Measurements from ENCODE around the gene KDM4E. TPM values are rescaled to one million over a fixed set of nuclear protein-coding genes. Genes with fewer than 3 reads are reported as not detected.

The KDM4E gene
- total and polyA plus RNA-seq, 5 donors from 2014 or later, result not detected

DNA sequence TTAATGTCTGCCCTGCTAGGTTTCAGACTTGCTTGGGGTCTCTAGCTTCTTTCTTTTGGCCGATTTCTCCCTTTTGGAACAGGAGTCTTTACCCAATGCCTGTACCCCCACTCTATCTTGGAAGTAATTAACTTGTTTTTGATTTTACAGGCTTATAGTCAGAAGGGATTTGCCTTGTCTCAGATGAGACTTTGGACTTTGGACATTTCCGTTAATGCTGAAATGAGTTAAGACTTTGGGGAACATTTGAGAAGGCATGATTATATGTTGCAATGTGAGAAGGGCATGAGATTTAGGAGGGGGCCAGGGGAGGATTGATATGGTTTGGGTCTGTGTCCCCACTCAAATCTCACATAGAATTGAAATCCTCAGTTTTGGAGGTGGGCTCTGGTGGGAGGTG lies 29.3 kb downstream of the KDM4E start:
- H3K4me3 ChIP-seq (ENCODE audit: low read depth, low read length), result no peak overlapping the region
- ATAC-seq (ENCODE audit: low read depth in 2 of 2) (no peak), DNase-seq (no peak)
- Mint-ChIP-seq H3K4me1 (no peaks in the 10 kb centered on the region), H3K4me3 (no peak overlapping the region), H3K27ac (no peak overlapping the region), H3K27me3 (peaks cover 50% of the 10 kb centered on the region), H3K9me3 (no peaks in the 10 kb centered on the region), H3K36me3 (no peaks in the 10 kb centered on the region)
- peaks cover 14% of the 10 kb centered on the region for H3K27me3 ChIP-seq (ENCODE audit: control insufficient read depth, insufficient read depth, low read length)
- no peaks in the 10 kb centered on the region for H3K36me3 ChIP-seq (ENCODE audit: control insufficient read depth, insufficient read depth, low read length)
- H3K27ac ChIP-seq (ENCODE audit: insufficient read depth, low read length, poor library complexity, severe bottlenecking), result no peak overlapping the region
- H3K9me3 ChIP-seq (ENCODE audit: control insufficient read depth in 2 of 2, low read length in 2 of 2), result no peaks in the 10 kb centered on the region
- H3K4me1 ChIP-seq (ENCODE audit: control insufficient read depth, insufficient read depth, low read length, poor library complexity, severe bottlenecking), result no peaks in the 10 kb centered on the region

DNA sequence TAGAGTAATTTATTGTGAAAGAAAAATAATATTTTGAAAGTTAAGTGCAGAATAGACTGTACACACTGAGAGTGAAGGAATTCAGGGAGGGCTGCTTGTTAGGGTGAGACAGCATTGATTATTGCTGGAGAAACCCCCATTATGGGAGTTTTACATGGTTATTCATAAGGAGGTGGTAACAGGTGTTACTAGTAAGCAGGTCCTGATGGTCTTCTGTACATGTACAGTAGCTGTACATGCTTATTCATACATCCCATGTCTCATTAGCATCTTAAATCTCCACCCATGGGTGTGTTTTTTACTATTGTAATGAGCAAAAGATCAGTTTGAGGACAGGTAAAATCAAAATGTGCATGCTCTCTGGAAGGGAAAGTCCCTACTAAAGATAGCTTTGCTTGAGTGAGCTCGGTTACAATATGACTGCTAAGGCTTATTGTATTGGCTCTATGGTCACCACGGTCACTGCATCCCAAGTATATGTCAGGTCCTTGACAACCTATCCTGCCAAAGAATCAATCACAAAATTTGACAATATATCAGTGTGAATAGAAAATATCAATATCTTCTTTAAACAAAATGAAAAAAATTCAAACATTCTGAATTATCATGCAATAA lies 30.3 kb downstream of the KDM4E start:
- ATAC-seq (ENCODE audit: low read depth in 2 of 2), result no peak
- H3K27ac Mint-ChIP-seq, result no peak overlapping the region
- no peak for DNase-seq
- Histone ChIP-seq H3K4me1 (ENCODE audit: control insufficient read depth, insufficient read depth, low read length, poor library complexity, severe bottlenecking) (no peaks in the 10 kb centered on the region), H3K27ac (ENCODE audit: insufficient read depth, low read length, poor library complexity, severe bottlenecking) (no peak overlapping the region), H3K9me3 (ENCODE audit: control insufficient read depth in 2 of 2, low read length in 2 of 2) (no peaks in the 10 kb centered on the region), H3K36me3 (ENCODE audit: control insufficient read depth, insufficient read depth, low read length) (no peaks in the 10 kb centered on the region), H3K4me3 (ENCODE audit: low read depth, low read length) (no peak overlapping the region), H3K27me3 (ENCODE audit: control insufficient read depth, insufficient read depth, low read length) (peaks cover 16% of the 10 kb centered on the region)
- no peak overlapping the region for H3K4me3 Mint-ChIP-seq
- no peaks in the 10 kb centered on the region for H3K4me1 Mint-ChIP-seq
- no peaks in the 10 kb centered on the region for H3K36me3 Mint-ChIP-seq
- H3K9me3 Mint-ChIP-seq, result no peaks in the 10 kb centered on the region
- H3K27me3 Mint-ChIP-seq, result peaks cover 60% of the 10 kb centered on the region

GRCh38 chr11:95057959-95058358 lies 32.9 kb downstream of the KDM4E start:
- H3K4me3 Mint-ChIP-seq, result no peak overlapping the region
- H3K27me3 Mint-ChIP-seq, result peaks cover 68% of the 10 kb centered on the region
- no peaks in the 10 kb centered on the region for H3K4me1 ChIP-seq (ENCODE audit: control insufficient read depth, insufficient read depth, low read length, poor library complexity, severe bottlenecking)
- no peaks in the 10 kb centered on the region for H3K9me3 Mint-ChIP-seq
- H3K27ac ChIP-seq (ENCODE audit: insufficient read depth, low read length, poor library complexity, severe bottlenecking), result no peak overlapping the region
- peaks cover 22% of the 10 kb centered on the region for H3K27me3 ChIP-seq (ENCODE audit: control insufficient read depth, insufficient read depth, low read length)
- no peak overlapping the region for H3K27ac Mint-ChIP-seq
- no peak for ATAC-seq (ENCODE audit: low read depth in 2 of 2)
- no peak overlapping the region for H3K4me3 ChIP-seq (ENCODE audit: low read depth, low read length)
- H3K36me3 Mint-ChIP-seq, result no peaks in the 10 kb centered on the region
- DNase-seq, result no peak
- no peaks in the 10 kb centered on the region for H3K4me1 Mint-ChIP-seq
- H3K36me3 ChIP-seq (ENCODE audit: control insufficient read depth, insufficient read depth, low read length), result no peaks in the 10 kb centered on the region
- no peaks in the 10 kb centered on the region for H3K9me3 ChIP-seq (ENCODE audit: control insufficient read depth in 2 of 2, low read length in 2 of 2)

GRCh38 chr11:95058621-95059020 lies 33.6 kb downstream of the KDM4E start:
- H3K4me1 ChIP-seq (ENCODE audit: control insufficient read depth, insufficient read depth, low read length, poor library complexity, severe bottlenecking), result no peaks in the 10 kb centered on the region
- Mint-ChIP-seq H3K36me3 (no peaks in the 10 kb centered on the region), H3K4me3 (no peak overlapping the region), H3K27me3 (peaks cover 62% of the 10 kb centered on the region), H3K4me1 (no peaks in the 10 kb centered on the region), H3K27ac (no peak overlapping the region), H3K9me3 (no peaks in the 10 kb centered on the region)
- ATAC-seq (ENCODE audit: low read depth in 2 of 2) (no peak), DNase-seq (no peak)
- no peaks in the 10 kb centered on the region for H3K36me3 ChIP-seq (ENCODE audit: control insufficient read depth, insufficient read depth, low read length)
- H3K9me3 ChIP-seq (ENCODE audit: control insufficient read depth in 2 of 2, low read length in 2 of 2), result no peaks in the 10 kb centered on the region
- H3K4me3 ChIP-seq (ENCODE audit: low read depth, low read length), result no peak overlapping the region
- H3K27me3 ChIP-seq (ENCODE audit: control insufficient read depth, insufficient read depth, low read length), result peaks cover 21% of the 10 kb centered on the region
- no peak overlapping the region for H3K27ac ChIP-seq (ENCODE audit: insufficient read depth, low read length, poor library complexity, severe bottlenecking)

GRCh38 chr11:95059046-95059445 lies 34.0 kb downstream of the KDM4E start:
- H3K27me3 Mint-ChIP-seq, result peaks cover 62% of the 10 kb centered on the region
- DNase-seq, result no peak
- H3K4me1 Mint-ChIP-seq, result no peaks in the 10 kb centered on the region
- no peak for ATAC-seq (ENCODE audit: low read depth in 2 of 2)
- no peak overlapping the region for H3K4me3 ChIP-seq (ENCODE audit: low read depth, low read length)
- peaks cover 17% of the 10 kb centered on the region for H3K27me3 ChIP-seq (ENCODE audit: control insufficient read depth, insufficient read depth, low read length)
- H3K9me3 ChIP-seq (ENCODE audit: control insufficient read depth in 2 of 2, low read length in 2 of 2), result no peaks in the 10 kb centered on the region
- no peaks in the 10 kb centered on the region for H3K36me3 ChIP-seq (ENCODE audit: control insufficient read depth, insufficient read depth, low read length)
- no peaks in the 10 kb centered on the region for H3K9me3 Mint-ChIP-seq
- H3K4me3 Mint-ChIP-seq, result no peak overlapping the region
- H3K4me1 ChIP-seq (ENCODE audit: control insufficient read depth, insufficient read depth, low read length, poor library complexity, severe bottlenecking), result no peaks in the 10 kb centered on the region
- H3K36me3 Mint-ChIP-seq, result no peaks in the 10 kb centered on the region
- H3K27ac Mint-ChIP-seq, result no peak overlapping the region
- H3K27ac ChIP-seq (ENCODE audit: insufficient read depth, low read length, poor library complexity, severe bottlenecking), result no peak overlapping the region

GRCh38 chr11:95065336-95065735 lies 40.3 kb downstream of the KDM4E start:
- no peaks in the 10 kb centered on the region for H3K36me3 ChIP-seq (ENCODE audit: control insufficient read depth, insufficient read depth, low read length)
- no peak overlapping the region for H3K27ac ChIP-seq (ENCODE audit: insufficient read depth, low read length, poor library complexity, severe bottlenecking)
- Mint-ChIP-seq H3K27me3 (peaks cover 22% of the 10 kb centered on the region), H3K4me1 (peaks cover 12 to 20% (median 17%) of the 10 kb centered on the region in 4 donors), H3K4me3 (peak overlapping the region in 1 of 4 donors; percentile 21), H3K36me3 (peaks cover 3% of the 10 kb centered on the region), H3K27ac (no peak overlapping the region), H3K9me3 (peaks cover 0 to 2% (median 0%) of the 10 kb centered on the region in 7 donors)
- H3K4me3 ChIP-seq (ENCODE audit: low read depth, low read length), result no peak overlapping the region
- DNase-seq, result no peak
- peaks cover 12% of the 10 kb centered on the region for H3K4me1 ChIP-seq (ENCODE audit: control insufficient read depth, insufficient read depth, low read length, poor library complexity, severe bottlenecking)
- no peak for ATAC-seq (ENCODE audit: low read depth in 2 of 2)
- H3K27me3 ChIP-seq (ENCODE audit: control insufficient read depth, insufficient read depth, low read length), result peaks cover 9% of the 10 kb centered on the region
- no peaks in the 10 kb centered on the region for H3K9me3 ChIP-seq (ENCODE audit: control insufficient read depth in 2 of 2, low read length in 2 of 2)

GRCh38 chr11:95066716-95067038 lies 41.6 kb downstream of the KDM4E start, which contains the start of gene SRSF8:
TSS of gene SRSF8 (plus strand) at chr11:95066919. CDS start at chr11:95067227, 308 bp downstream.
- peak; percentile 2 to 3 for ATAC-seq (ENCODE audit: low read depth in 2 of 2)
- Histone ChIP-seq H3K27me3 (ENCODE audit: control insufficient read depth, insufficient read depth, low read length) (peaks cover 4% of the 10 kb centered on the region), H3K27ac (ENCODE audit: insufficient read depth, low read length, poor library complexity, severe bottlenecking) (peak within 1 kb of the TSS; percentile 87), H3K9me3 (ENCODE audit: control insufficient read depth in 2 of 2, low read length in 2 of 2) (no peaks in the 10 kb centered on the region), H3K4me3 (ENCODE audit: low read depth, low read length) (peak within 1 kb of the TSS; percentile 100), H3K4me1 (ENCODE audit: control insufficient read depth, insufficient read depth, low read length, poor library complexity, severe bottlenecking) (peaks cover 20% of the 10 kb centered on the region), H3K36me3 (ENCODE audit: control insufficient read depth, insufficient read depth, low read length) (no peaks in the 10 kb centered on the region)
- no peak for DNase-seq
- Mint-ChIP-seq H3K36me3 (peaks cover 9% of the 10 kb centered on the region), H3K9me3 (peaks cover 0 to 2% (median 0%) of the 10 kb centered on the region in 7 donors), H3K27ac (peak within 1 kb of the TSS; percentile 97 to 98 (median 98)), H3K4me1 (peaks cover 23 to 31% (median 28%) of the 10 kb centered on the region in 4 donors), H3K4me3 (peak within 1 kb of the TSS; percentile 94 to 99 (median 97)), H3K27me3 (peaks cover 15% of the 10 kb centered on the region)
